GM23338 (cell line): ENCODE results near the gene RBBP8. TPM values are rescaled to one million over a fixed set of nuclear protein-coding genes. Genes with fewer than 3 reads are reported as not detected.
A peak's percentile ranks its signal among the peaks of the same experiment; 100 is the strongest.

Experiments used
- ATAC-seq: fragments of 200-7000 bp; cut with Tn5 transposase; 3 replicates; pipeline ENCODE4 v1.9.1; 2020
- DNase-seq: peaks from one replicate; pipeline ENCODE4 v3.0.0-alpha.2; 2015; ENCODE audit warnings: low spot score
- H2AFZ ChIP-seq: fragments of 200-600 bp; sonication (generic); 2 replicates; pipeline ENCODE4 v1.8.0; 2016; ENCODE audit warnings: antibody characterized with exemption, mild to moderate bottlenecking, moderate library complexity
- H3F3A ChIP-seq: fragments of 200-600 bp; sonication (generic); replicated peaks from 2 replicates; pipeline ENCODE4 v1.8.0; 2017; ENCODE audit warnings: antibody characterized with exemption, mixed run types, low read depth
- H3K27ac ChIP-seq: fragments of 200-600 bp; sonication (generic); 2 replicates; pipeline ENCODE4 v1.6.1; 2016; ENCODE audit warnings: low read depth
- H3K27me3 ChIP-seq: fragments of 200-600 bp; sonication (generic); 2 replicates; pipeline ENCODE4 v1.8.0; 2016; ENCODE audit warnings: mild to moderate bottlenecking, mixed run types, moderate library complexity; ENCODE audit not compliant: insufficient read depth
- H3K36me3 ChIP-seq: fragments of 200-600 bp; sonication (generic); 2 replicates; pipeline ENCODE4 v1.8.0; 2016; ENCODE audit warnings: mild to moderate bottlenecking; ENCODE audit not compliant: insufficient read depth
- H3K4me1 ChIP-seq: fragments of 200-600 bp; sonication (generic); 2 replicates; pipeline ENCODE4 v1.8.0; 2016; ENCODE audit warnings: mild to moderate bottlenecking, moderate library complexity; ENCODE audit not compliant: insufficient read depth
- H3K4me2 ChIP-seq: fragments of 200-600 bp; sonication (generic); 2 replicates; pipeline ENCODE4 v1.7.1; 2017; ENCODE audit warnings: mixed run types
- H3K4me3 ChIP-seq: fragments of 200-600 bp; sonication (generic); 2 replicates; pipeline ENCODE4 v1.6.1; 2016; ENCODE audit warnings: mixed run types
- H3K79me2 ChIP-seq: fragments of 200-600 bp; sonication (generic); replicated peaks from 2 replicates; pipeline ENCODE4 v1.8.0; 2017; ENCODE audit warnings: mild to moderate bottlenecking; ENCODE audit not compliant: insufficient read depth
- H3K9me2 ChIP-seq: fragments of 200-600 bp; sonication (generic); 2 replicates; pipeline ENCODE4 v1.8.0; 2017; ENCODE audit not compliant: insufficient read depth
- H4K20me1 ChIP-seq: fragments of 200-600 bp; sonication (generic); replicated peaks from 2 replicates; pipeline ENCODE4 v1.8.0; 2017; ENCODE audit warnings: mild to moderate bottlenecking; ENCODE audit not compliant: insufficient read depth
- H3K27ac Mint-ChIP-seq: 2 replicates; pipeline ENCODE4 v1.8.0; 2020; ENCODE audit warnings: inconsistent platforms, mild to moderate bottlenecking, moderate library complexity, mixed read lengths
- H3K27me3 Mint-ChIP-seq: 3 replicates; pipeline ENCODE4 v1.8.0; 2022; ENCODE audit warnings: low read depth, mild to moderate bottlenecking, moderate library complexity, mixed read lengths, inconsistent platforms; ENCODE audit not compliant: insufficient read depth, poor library complexity
- H3K36me3 Mint-ChIP-seq: 3 replicates; pipeline ENCODE4 v1.8.0; 2021; ENCODE audit warnings: low read depth, mild to moderate bottlenecking, inconsistent platforms, moderate library complexity, mixed read lengths
- H3K4me1 Mint-ChIP-seq: 3 replicates; pipeline ENCODE4 v1.8.0; 2020; ENCODE audit warnings: mild to moderate bottlenecking, inconsistent platforms, mixed read lengths
- H3K4me3 Mint-ChIP-seq: 3 replicates; pipeline ENCODE4 v1.8.0; 2021; ENCODE audit warnings: moderate library complexity, mild to moderate bottlenecking, inconsistent platforms, mixed read lengths
- H3K9me3 Mint-ChIP-seq: 3 replicates; pipeline ENCODE4 v1.8.0; 2020; ENCODE audit warnings: moderate library complexity, mild to moderate bottlenecking, inconsistent platforms, mixed read lengths
- CREB1 ChIP-seq: fragments of 250-450 bp; sonication (Bioruptor Pico); IDR thresholded peaks from 2 replicates; pipeline ENCODE4 v1.5.0; 2020; ENCODE audit warnings: low read depth, mild to moderate bottlenecking, moderate library complexity
- CTCF ChIP-seq, 2 experiments: fragments of 200-600 bp in 1 of 2; sonication (generic) in 1 of 2; conservative IDR thresholded peaks; 2 replicates each; pipeline versions ENCODE4 v1.5.1 to v1.6.1; 2016 to 2017; ENCODE audit warnings: antibody characterized with exemption in 2 of 2, low read depth in 2 of 2, mild to moderate bottlenecking in 2 of 2, moderate library complexity in 1 of 2
- EZH2 ChIP-seq: fragments of 200-600 bp; sonication (generic); IDR thresholded peaks from one replicate; pipeline ENCODE4 v1.8.0; 2017; ENCODE audit warnings: antibody characterized with exemption, mild to moderate bottlenecking, low read depth; ENCODE audit not compliant: unreplicated experiment
- EZH2phosphoT487 ChIP-seq: fragments of 200-600 bp; sonication (generic); IDR thresholded peaks from one replicate; pipeline ENCODE4 v1.8.1; 2018; ENCODE audit warnings: antibody characterized with exemption; ENCODE audit not compliant: unreplicated experiment
- JUNB ChIP-seq: IDR thresholded peaks from one replicate; pipeline ENCODE4 v1.6.1; 2016; ENCODE audit warnings: antibody characterized with exemption; ENCODE audit not compliant: unreplicated experiment
- NANOG ChIP-seq: IDR thresholded peaks from 2 replicates; pipeline ENCODE4 v1.6.1; 2016; ENCODE audit warnings: antibody characterized with exemption, borderline replicate concordance
- POLR2AphosphoS5 ChIP-seq: IDR thresholded peaks from 2 replicates; pipeline ENCODE4 v1.6.1; 2016; ENCODE audit warnings: antibody characterized with exemption, low read depth
- REST ChIP-seq: IDR thresholded peaks from one replicate; pipeline ENCODE4 v1.6.1; 2018; ENCODE audit warnings: antibody characterized with exemption; ENCODE audit not compliant: unreplicated experiment
- STAT1 ChIP-seq: IDR thresholded peaks from one replicate; pipeline ENCODE4 v1.6.1; 2016; ENCODE audit warnings: antibody characterized with exemption; ENCODE audit not compliant: unreplicated experiment
- ZNF114 ChIP-seq: fragments of 250-450 bp; sonication (Bioruptor Pico); IDR thresholded peaks from 2 replicates; pipeline ENCODE4 v1.5.0; 2020; ENCODE audit warnings: mild to moderate bottlenecking, moderate library complexity
- ZNF331 ChIP-seq: fragments of 250-450 bp; sonication (Bioruptor Pico); IDR thresholded peaks from 2 replicates; pipeline ENCODE4 v1.5.0; 2020; ENCODE audit warnings: low read depth, mild to moderate bottlenecking, moderate library complexity
- ZNF462 ChIP-seq: fragments of 250-450 bp; sonication (Bioruptor Pico); IDR thresholded peaks from 2 replicates; pipeline ENCODE4 v1.5.0; 2020; ENCODE audit warnings: mild to moderate bottlenecking, moderate library complexity
- polyA plus RNA-seq: library from polyadenylated mRNA; unstranded; fragments of >200 nt; fragmentation: Nextera tagmentation; extraction: Ambion mirVana; gene quantifications from 2 replicates; pipeline ENCODE4 v1.2.1, GENCODE V29; 2016
- total RNA-seq: library from RNA; depleted of rRNA; stranded (reverse); fragments of >200 nt; shearing (Covaris generic); gene quantifications from 2 replicates; pipeline ENCODE4 v1.2.3, GENCODE V29; 2014
- TF ChIP-seq, protein P1 (sequence below): IDR thresholded peaks from 2 replicates; pipeline ENCODE4 v1.6.1; 2016; ENCODE audit warnings: antibody characterized with exemption

Gene RBBP8
- total and polyA plus RNA-seq, 2 experiments from 2014 or later = 53.3 to 55.6 TPM

GRCh38 chr18:23054553-23054952 is 121.4 kb downstream of the RBBP8 start:
- H3K4me1 Mint-ChIP-seq = peaks cover 10% of the 10 kb centered on the region
- Histone ChIP-seq H3K27ac (no peak overlapping the region), H3K4me3 (no peak overlapping the region), H3K4me2 (no peak overlapping the region), H3K27me3 (no peaks in the 10 kb centered on the region), H3F3A (no peaks in the 10 kb centered on the region), H4K20me1 (no peaks in the 10 kb centered on the region), H3K36me3 (no peaks in the 10 kb centered on the region), H3K79me2 (no peaks in the 10 kb centered on the region), H2AFZ (peak overlapping the region; percentile 1; the same call in 1 of the 2 replicates), H3K9me2 (no peaks in the 10 kb centered on the region), H3K4me1 (no peaks in the 10 kb centered on the region)
- peaks cover 4% of the 10 kb centered on the region for H3K27me3 Mint-ChIP-seq
- no peak for DNase-seq
- no peak overlapping the region for H3K4me3 Mint-ChIP-seq
- H3K27ac Mint-ChIP-seq = no peak overlapping the region
- H3K36me3 Mint-ChIP-seq = no peaks in the 10 kb centered on the region
- TF ChIP-seq, protein P1, sequence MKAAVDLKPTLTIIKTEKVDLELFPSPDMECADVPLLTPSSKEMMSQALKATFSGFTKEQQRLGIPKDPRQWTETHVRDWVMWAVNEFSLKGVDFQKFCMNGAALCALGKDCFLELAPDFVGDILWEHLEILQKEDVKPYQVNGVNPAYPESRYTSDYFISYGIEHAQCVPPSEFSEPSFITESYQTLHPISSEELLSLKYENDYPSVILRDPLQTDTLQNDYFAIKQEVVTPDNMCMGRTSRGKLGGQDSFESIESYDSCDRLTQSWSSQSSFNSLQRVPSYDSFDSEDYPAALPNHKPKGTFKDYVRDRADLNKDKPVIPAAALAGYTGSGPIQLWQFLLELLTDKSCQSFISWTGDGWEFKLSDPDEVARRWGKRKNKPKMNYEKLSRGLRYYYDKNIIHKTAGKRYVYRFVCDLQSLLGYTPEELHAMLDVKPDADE = no peak
- TF ChIP-seq ZNF331 = no peak
- no peak for TF ChIP-seq CREB1
- no peak for TF ChIP-seq ZNF114 (CRISPR knock-in tag)
- no peak for TF ChIP-seq EZH2
- no peak for TF ChIP-seq ZNF462 (CRISPR knock-in tag)
- TF ChIP-seq CTCF (conservative IDR thresholded peaks at IDR 0.05; ENCODE audit: low read depth in 2 of 2) = no peak
- TF ChIP-seq REST = no peak
- TF ChIP-seq STAT1 = no peak
- TF ChIP-seq POLR2AphosphoS5 = no peak
- no peak for TF ChIP-seq NANOG
- no peak for TF ChIP-seq EZH2phosphoT487
- no peak for TF ChIP-seq JUNB
- H3K9me3 Mint-ChIP-seq = no peaks in the 10 kb centered on the region
- ATAC-seq = no peak
